Mesothelial cell of epicardium (in vitro differentiated cells): ENCODE data around the gene LUZP1. TPM values are rescaled to one million over a fixed set of nuclear protein-coding genes. Genes with fewer than 3 reads are reported as not detected.

ENCODE experiments used
- DNase-seq, 2 experiments: peaks; one replicate each; pipeline ENCODE4 v3.0.0; 2021; ENCODE audit warnings: low spot score in 2 of 2; ENCODE audit not compliant: unreplicated experiment in 2 of 2
- H3K27ac Mint-ChIP-seq: 2 replicates; pipeline ENCODE4 v1.8.0; 2021; ENCODE audit warnings: mixed read lengths
- H3K27me3 Mint-ChIP-seq: 2 replicates; pipeline ENCODE4 v1.8.0; 2021; ENCODE audit warnings: low read depth, mixed read lengths
- H3K36me3 Mint-ChIP-seq: 2 replicates; pipeline ENCODE4 v1.8.0; 2021; ENCODE audit warnings: mixed read lengths
- H3K4me1 Mint-ChIP-seq: 2 replicates; pipeline ENCODE4 v1.8.0; 2021; ENCODE audit warnings: mixed read lengths
- H3K4me3 Mint-ChIP-seq: 2 replicates; pipeline ENCODE4 v1.8.0; 2021; ENCODE audit warnings: mild to moderate bottlenecking, moderate library complexity, mixed read lengths
- H3K9me3 Mint-ChIP-seq: 2 replicates; pipeline ENCODE4 v1.8.0; 2021; ENCODE audit warnings: mixed read lengths
- CTCF ChIP-seq: fragments of 200-600 bp; sonication (generic); IDR thresholded peaks from one replicate; pipeline ENCODE4 v1.5.0; 2021; ENCODE audit warnings: antibody characterized with exemption; ENCODE audit not compliant: unreplicated experiment
- total RNA-seq: library from RNA; stranded (reverse); gene quantifications from 3 replicates; pipeline ENCODE4 v1.2.1, GENCODE V29; 2021

The LUZP1 gene
- total RNA-seq, 1 donor from 2014 or later = 67.6 TPM

- Mint-ChIP-seq H3K4me3 (no peak overlapping the region), H3K9me3 (no peaks in the 10 kb centered on the region), H3K27ac (no peak overlapping the region), H3K4me1 (peaks cover 14% of the 10 kb centered on the region), H3K36me3 (peaks cover 59% of the 10 kb centered on the region), H3K27me3 (no peaks in the 10 kb centered on the region)
- DNase-seq = no peak
- no peak for TF ChIP-seq CTCF
These were observed 94.6 kb downstream of the LUZP1 start for GRCh38 chr1:23074012-23074411.

GRCh38 chr1:23069675-23070074, 99.0 kb downstream of the LUZP1 start:
- Mint-ChIP-seq H3K9me3 (no peaks in the 10 kb centered on the region), H3K27ac (no peak overlapping the region), H3K27me3 (no peaks in the 10 kb centered on the region), H3K36me3 (peaks cover 42% of the 10 kb centered on the region), H3K4me1 (peaks cover 14% of the 10 kb centered on the region), H3K4me3 (no peak overlapping the region)
- DNase-seq = no peak
- no peak for TF ChIP-seq CTCF

- no peak overlapping the region for H3K4me3 Mint-ChIP-seq
- H3K36me3 Mint-ChIP-seq = peaks cover 41% of the 10 kb centered on the region
- no peak for TF ChIP-seq CTCF
These were observed 99.5 kb downstream of the LUZP1 start for GRCh38 chr1:23069149-23069548.

GRCh38 chr1:23066075-23066474, 102.6 kb downstream of the LUZP1 start:
- Mint-ChIP-seq H3K27me3 (no peaks in the 10 kb centered on the region), H3K36me3 (peaks cover 27% of the 10 kb centered on the region), H3K4me1 (no peaks in the 10 kb centered on the region), H3K9me3 (no peaks in the 10 kb centered on the region), H3K27ac (no peak overlapping the region), H3K4me3 (no peak overlapping the region)
- DNase-seq = no peak
- no peak for TF ChIP-seq CTCF

More at GRCh38 chr1:23069149-23069548, 99.5 kb downstream of the LUZP1 start:
- H3K27ac Mint-ChIP-seq = no peak overlapping the region
- H3K9me3 Mint-ChIP-seq = no peaks in the 10 kb centered on the region
- H3K4me1 Mint-ChIP-seq = peaks cover 14% of the 10 kb centered on the region
- no peak for DNase-seq
- no peaks in the 10 kb centered on the region for H3K27me3 Mint-ChIP-seq

- TF ChIP-seq CTCF = no peak
- peaks cover 28% of the 10 kb centered on the region for H3K36me3 Mint-ChIP-seq
- H3K27ac Mint-ChIP-seq = no peak overlapping the region
These were observed 103.3 kb downstream of the LUZP1 start for GRCh38 chr1:23065385-23065784.

GRCh38 chr1:23062271-23062670, 106.4 kb downstream of the LUZP1 start:
- Mint-ChIP-seq H3K27ac (no peak overlapping the region), H3K36me3 (peaks cover 32% of the 10 kb centered on the region), H3K4me3 (no peak overlapping the region), H3K27me3 (no peaks in the 10 kb centered on the region), H3K9me3 (no peaks in the 10 kb centered on the region), H3K4me1 (no peaks in the 10 kb centered on the region)
- DNase-seq = no peak
- TF ChIP-seq CTCF = no peak

More at GRCh38 chr1:23065385-23065784, 103.3 kb downstream of the LUZP1 start:
- Mint-ChIP-seq H3K9me3 (no peaks in the 10 kb centered on the region), H3K27me3 (no peaks in the 10 kb centered on the region), H3K4me1 (no peaks in the 10 kb centered on the region), H3K4me3 (no peak overlapping the region)
- DNase-seq = no peak
